SK-N-SH treated with all-trans-retinoic acid at 6 μM for 48 hours (cell line): ENCODE data around the gene NSUN7.

Source experiments
- BACH2 ChIP-seq: fragments of 250-450 bp; sonication (Bioruptor Pico); IDR thresholded peaks from 2 replicates; pipeline ENCODE4 v1.9.0; 2021; ENCODE audit warnings: mild to moderate bottlenecking, borderline replicate concordance
- TF ChIP-seq, protein P1 (sequence below): fragments of 250-450 bp; sonication (Bioruptor Pico); IDR thresholded peaks from 2 replicates; pipeline ENCODE4 v1.5.1; 2021; ENCODE audit warnings: mild to moderate bottlenecking, moderate library complexity

DNA sequence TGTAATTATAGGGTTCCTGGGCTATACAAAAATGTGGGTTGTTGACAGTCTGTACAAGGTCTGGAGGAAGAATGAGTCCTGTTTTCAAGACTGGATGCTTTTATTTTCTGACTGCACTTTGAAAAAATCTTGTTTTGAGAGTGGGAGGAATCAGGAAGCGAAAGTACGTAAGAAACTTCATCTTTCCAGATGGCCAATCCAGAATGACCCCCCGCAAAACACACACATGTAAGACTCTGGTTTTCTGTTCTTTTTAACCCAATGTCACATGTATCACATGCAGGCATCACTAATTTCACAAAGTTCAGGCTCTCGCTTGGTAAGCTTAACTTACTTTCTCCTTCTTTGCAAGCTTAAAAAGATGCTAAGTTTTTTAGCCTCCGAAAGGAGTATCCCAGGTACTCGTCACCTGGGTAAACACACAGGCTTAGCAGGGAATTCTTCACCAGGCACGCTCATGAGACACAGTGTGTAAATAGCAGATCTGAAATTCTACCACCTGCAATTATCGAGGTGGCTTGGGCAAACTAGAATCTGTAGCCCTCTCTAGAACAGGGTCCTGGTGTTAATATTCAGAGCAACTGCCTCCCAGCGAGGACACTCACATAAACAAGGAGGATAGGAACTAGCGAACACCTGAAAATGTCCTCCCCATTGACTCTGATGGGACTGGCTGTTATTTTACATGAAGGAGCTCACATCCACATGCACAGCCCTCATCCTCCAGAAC is 90.7 kb downstream of the NSUN7 start:
- TF ChIP-seq, protein P1, sequence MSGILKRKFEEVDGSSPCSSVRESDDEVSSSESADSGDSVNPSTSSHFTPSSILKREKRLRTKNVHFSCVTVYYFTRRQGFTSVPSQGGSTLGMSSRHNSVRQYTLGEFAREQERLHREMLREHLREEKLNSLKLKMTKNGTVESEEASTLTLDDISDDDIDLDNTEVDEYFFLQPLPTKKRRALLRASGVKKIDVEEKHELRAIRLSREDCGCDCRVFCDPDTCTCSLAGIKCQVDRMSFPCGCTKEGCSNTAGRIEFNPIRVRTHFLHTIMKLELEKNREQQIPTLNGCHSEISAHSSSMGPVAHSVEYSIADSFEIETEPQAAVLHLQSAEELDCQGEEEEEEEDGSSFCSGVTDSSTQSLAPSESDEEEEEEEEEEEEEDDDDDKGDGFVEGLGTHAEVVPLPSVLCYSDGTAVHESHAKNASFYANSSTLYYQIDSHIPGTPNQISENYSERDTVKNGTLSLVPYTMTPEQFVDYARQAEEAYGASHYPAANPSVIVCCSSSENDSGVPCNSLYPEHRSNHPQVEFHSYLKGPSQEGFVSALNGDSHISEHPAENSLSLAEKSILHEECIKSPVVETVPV (CRISPR knock-in tag): no peak
- TF ChIP-seq BACH2 (CRISPR knock-in tag): no peak
